Measurements from ENCODE around the gene OR8B3.

The OR8B3 gene

GRCh38 chr11:124346311-124346955, 52.4 kb downstream of the OR8B3 start:
- no peaks in the 10 kb centered on the region for H4K20me1 ChIP-seq (ENCODE audit: insufficient read depth, low read length)

More at GRCh38 chr11:124346311-124346955, 52.4 kb downstream of the OR8B3 start:
- Histone ChIP-seq H3K4me1 (ENCODE audit: insufficient read depth, low read length, severe bottlenecking) (no peaks in the 10 kb centered on the region), H3K4me3 (ENCODE audit: low read depth, low read length, poor library complexity, severe bottlenecking) (no peak overlapping the region), H3K27ac (ENCODE audit: low read depth, low read length, poor library complexity, severe bottlenecking) (no peak overlapping the region), H3K36me3 (ENCODE audit: insufficient read depth, low read length) (no peaks in the 10 kb centered on the region), H3K79me2 (ENCODE audit: insufficient read depth, low read length) (no peaks in the 10 kb centered on the region), H3K9ac (ENCODE audit: low read length) (no peak overlapping the region), H3F3A (ENCODE audit: insufficient read depth, low read length) (no peaks in the 10 kb centered on the region), H3K9me2 (ENCODE audit: low read depth, low read length) (no peaks in the 10 kb centered on the region), H3K4me2 (ENCODE audit: low read length) (no peak overlapping the region), H2AFZ (ENCODE audit: low read length) (no peak overlapping the region), H3K9me3 (ENCODE audit: low read length) (no peaks in the 10 kb centered on the region), H3K27me3 (ENCODE audit: insufficient read depth, low read length) (no peaks in the 10 kb centered on the region)
- TF ChIP-seq EZH2 (IDR thresholded peaks at IDR 0.05; ENCODE audit: borderline replicate concordance, low read length) (no peak), CTCF (IDR thresholded peaks at IDR 0.05; ENCODE audit: low read length) (no peak)
